ENCODE results near the gene ABCA2. TPM values are rescaled to one million over a fixed set of nuclear protein-coding genes. Genes with fewer than 3 reads are reported as not detected.

ABCA2 gene
- total RNA-seq, 1 donor from 2014 or later, result 2.7 TPM

DNA sequence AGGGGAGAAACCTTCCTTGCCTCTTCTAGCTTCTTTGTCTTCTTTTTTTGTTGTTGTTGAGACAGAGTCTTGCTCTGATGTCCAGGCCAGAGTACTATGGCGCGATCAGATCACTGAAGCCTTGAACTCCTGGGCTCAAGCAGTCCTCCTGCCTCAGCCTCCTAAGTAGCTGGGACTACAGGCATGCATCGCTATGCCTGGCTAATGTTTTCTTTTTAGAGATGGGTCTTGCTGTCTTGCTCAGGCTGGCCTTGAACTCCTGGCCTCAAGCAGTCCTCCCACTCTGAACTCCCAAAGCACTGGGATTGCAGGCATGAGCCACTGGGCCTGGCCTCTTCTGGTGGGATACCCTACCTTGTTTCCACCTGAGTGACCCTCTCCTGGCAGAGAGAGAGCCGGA lies 39.2 kb downstream of the ABCA2 start:
- Mint-ChIP-seq H3K4me3 (no peak overlapping the region), H3K36me3 (no peaks in the 10 kb centered on the region), H3K27ac (no peak overlapping the region)

DNA sequence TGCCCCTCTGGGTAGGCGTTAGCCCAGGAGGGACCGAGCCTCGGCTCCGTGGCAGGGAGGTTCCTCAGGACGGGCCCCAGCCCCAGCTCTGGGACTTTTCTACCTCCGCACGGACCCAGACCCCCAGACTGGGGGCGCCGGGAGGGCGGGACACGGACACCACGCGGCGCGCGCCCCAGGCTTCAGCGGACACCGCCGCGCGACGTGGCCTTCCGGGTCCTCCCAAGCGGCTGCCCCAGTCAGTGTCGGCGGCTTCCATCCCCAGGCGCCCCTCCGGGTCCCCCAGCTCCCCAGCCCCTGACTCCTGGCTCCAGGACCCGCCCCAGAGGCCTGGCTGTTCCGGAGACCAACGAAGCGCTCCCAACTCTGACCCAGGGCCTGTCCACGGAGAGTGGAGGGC lies 42.2 kb downstream of the ABCA2 start:
- H3K36me3 Mint-ChIP-seq, result no peaks in the 10 kb centered on the region
- no peak overlapping the region for H3K4me3 Mint-ChIP-seq
- H4K20me1 ChIP-seq (ENCODE audit: low read depth), result no peaks in the 10 kb centered on the region
- H3K27me3 ChIP-seq, result peaks cover 29% of the 10 kb centered on the region
- no peak overlapping the region for H3K27ac Mint-ChIP-seq
- peaks cover 3% of the 10 kb centered on the region for H3K9me3 Mint-ChIP-seq
- H3K9ac ChIP-seq, result no peak overlapping the region
- no peaks in the 10 kb centered on the region for H3K36me3 ChIP-seq
- H3K9me3 ChIP-seq (ENCODE audit: low read depth), result no peaks in the 10 kb centered on the region
- no peaks in the 10 kb centered on the region for H3K79me2 ChIP-seq (ENCODE audit: low read depth)
- TF ChIP-seq EZH2 (IDR thresholded peaks at IDR 0.05) (no peak), EZH2phosphoT487 (IDR thresholded peaks at IDR 0.05) (no peak)
- TF ChIP-seq, protein P1, sequence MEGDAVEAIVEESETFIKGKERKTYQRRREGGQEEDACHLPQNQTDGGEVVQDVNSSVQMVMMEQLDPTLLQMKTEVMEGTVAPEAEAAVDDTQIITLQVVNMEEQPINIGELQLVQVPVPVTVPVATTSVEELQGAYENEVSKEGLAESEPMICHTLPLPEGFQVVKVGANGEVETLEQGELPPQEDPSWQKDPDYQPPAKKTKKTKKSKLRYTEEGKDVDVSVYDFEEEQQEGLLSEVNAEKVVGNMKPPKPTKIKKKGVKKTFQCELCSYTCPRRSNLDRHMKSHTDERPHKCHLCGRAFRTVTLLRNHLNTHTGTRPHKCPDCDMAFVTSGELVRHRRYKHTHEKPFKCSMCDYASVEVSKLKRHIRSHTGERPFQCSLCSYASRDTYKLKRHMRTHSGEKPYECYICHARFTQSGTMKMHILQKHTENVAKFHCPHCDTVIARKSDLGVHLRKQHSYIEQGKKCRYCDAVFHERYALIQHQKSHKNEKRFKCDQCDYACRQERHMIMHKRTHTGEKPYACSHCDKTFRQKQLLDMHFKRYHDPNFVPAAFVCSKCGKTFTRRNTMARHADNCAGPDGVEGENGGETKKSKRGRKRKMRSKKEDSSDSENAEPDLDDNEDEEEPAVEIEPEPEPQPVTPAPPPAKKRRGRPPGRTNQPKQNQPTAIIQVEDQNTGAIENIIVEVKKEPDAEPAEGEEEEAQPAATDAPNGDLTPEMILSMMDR (IDR thresholded peaks at IDR 0.05), result no peak
- peak overlapping the region; percentile 25 for H3K4me3 ChIP-seq
- H3K4me1 ChIP-seq, result peaks cover 13% of the 10 kb centered on the region
- DNase-seq (ENCODE audit: low spot score), result no peak
- H3F3A ChIP-seq (ENCODE audit: low read depth), result peaks cover 14% of the 10 kb centered on the region
- H2AFZ ChIP-seq (replicated peaks), result no peak overlapping the region
- peak overlapping the region; percentile 67 for H3K4me2 ChIP-seq
- H3K27me3 Mint-ChIP-seq (ENCODE audit: insufficient read depth, low read depth), result peaks cover 8% of the 10 kb centered on the region
- no peak overlapping the region for H3K27ac ChIP-seq
- peaks cover 15% of the 10 kb centered on the region for H3K4me1 Mint-ChIP-seq

More for the DNA sequence above, 39.2 kb downstream of the ABCA2 start:
- Histone ChIP-seq H3K27me3 (peaks cover 38% of the 10 kb centered on the region), H2AFZ (replicated peaks) (no peak overlapping the region), H3K9ac (no peak overlapping the region), H3K4me3 (no peak overlapping the region), H3K79me2 (ENCODE audit: low read depth) (peaks cover 10% of the 10 kb centered on the region), H4K20me1 (ENCODE audit: low read depth) (peaks cover 8% of the 10 kb centered on the region), H3K27ac (no peak overlapping the region), H3F3A (ENCODE audit: low read depth) (peaks cover 20% of the 10 kb centered on the region), H3K4me1 (peaks cover 13% of the 10 kb centered on the region), H3K4me2 (no peak overlapping the region), H3K9me3 (ENCODE audit: low read depth) (no peaks in the 10 kb centered on the region), H3K36me3 (no peaks in the 10 kb centered on the region)
- Mint-ChIP-seq H3K27me3 (ENCODE audit: insufficient read depth, low read depth) (peaks cover 11% of the 10 kb centered on the region), H3K9me3 (peaks cover 3% of the 10 kb centered on the region), H3K4me1 (peaks cover 13% of the 10 kb centered on the region)
- TF ChIP-seq EZH2 (IDR thresholded peaks at IDR 0.05), result no peak
- no peak for TF ChIP-seq EZH2phosphoT487 (IDR thresholded peaks at IDR 0.05)
- no peak for DNase-seq (ENCODE audit: low spot score)

DNA sequence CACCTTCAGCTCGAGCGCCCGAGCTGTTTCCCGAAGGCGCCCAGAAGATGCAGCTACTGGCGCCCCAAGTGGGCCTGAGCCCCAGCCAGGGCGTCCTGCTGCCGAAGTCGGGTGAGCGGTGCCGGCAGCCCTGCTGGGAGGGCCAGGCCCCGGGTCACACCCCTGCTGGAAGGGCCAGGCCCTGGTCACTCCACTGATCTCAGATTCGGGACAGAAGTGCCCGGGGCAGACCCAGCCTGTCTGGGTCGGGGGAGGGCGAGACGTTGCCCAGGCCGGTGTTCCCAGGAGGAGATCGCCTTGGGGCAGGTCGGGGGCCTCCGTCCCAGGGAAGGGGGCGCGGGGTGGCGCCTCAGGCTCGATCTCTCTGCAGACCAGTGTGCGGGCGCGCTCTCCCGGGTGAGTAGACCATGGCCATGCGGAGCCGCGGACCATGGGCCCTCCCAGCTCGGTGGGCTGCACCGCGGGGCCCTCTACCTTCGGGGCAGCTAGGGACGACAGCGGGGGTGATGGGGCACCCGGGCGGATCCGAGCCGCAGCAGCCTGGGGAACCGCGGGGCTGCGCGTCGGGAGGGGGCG lies 42.9 kb downstream of the ABCA2 start:
- Mint-ChIP-seq H3K4me3 (no peak overlapping the region), H3K4me1 (peaks cover 17% of the 10 kb centered on the region), H3K9me3 (no peaks in the 10 kb centered on the region), H3K27ac (no peak overlapping the region), H3K36me3 (no peaks in the 10 kb centered on the region), H3K27me3 (ENCODE audit: insufficient read depth, low read depth) (peaks cover 4% of the 10 kb centered on the region)
- H3K9me3 ChIP-seq (ENCODE audit: low read depth), result no peaks in the 10 kb centered on the region
- H3K4me3 ChIP-seq, result peak overlapping the region; percentile 25
- no peak overlapping the region for H3K9ac ChIP-seq
- peak overlapping the region; percentile 67 for H3K4me2 ChIP-seq
- H3K36me3 ChIP-seq, result no peaks in the 10 kb centered on the region
- no peaks in the 10 kb centered on the region for H4K20me1 ChIP-seq (ENCODE audit: low read depth)
- peaks cover 29% of the 10 kb centered on the region for H3K27me3 ChIP-seq
- H3K27ac ChIP-seq, result no peak overlapping the region
- TF ChIP-seq EZH2phosphoT487 (IDR thresholded peaks at IDR 0.05) (no peak), EZH2 (IDR thresholded peaks at IDR 0.05) (peak; percentile 39)
- TF ChIP-seq, protein P1 (IDR thresholded peaks at IDR 0.05), result no peak
- no peaks in the 10 kb centered on the region for H3K79me2 ChIP-seq (ENCODE audit: low read depth)
- no peak overlapping the region for H2AFZ ChIP-seq (replicated peaks)
- peaks cover 13% of the 10 kb centered on the region for H3K4me1 ChIP-seq
- no peak for DNase-seq (ENCODE audit: low spot score)
- H3F3A ChIP-seq (ENCODE audit: low read depth), result peaks cover 7% of the 10 kb centered on the region

DNA sequence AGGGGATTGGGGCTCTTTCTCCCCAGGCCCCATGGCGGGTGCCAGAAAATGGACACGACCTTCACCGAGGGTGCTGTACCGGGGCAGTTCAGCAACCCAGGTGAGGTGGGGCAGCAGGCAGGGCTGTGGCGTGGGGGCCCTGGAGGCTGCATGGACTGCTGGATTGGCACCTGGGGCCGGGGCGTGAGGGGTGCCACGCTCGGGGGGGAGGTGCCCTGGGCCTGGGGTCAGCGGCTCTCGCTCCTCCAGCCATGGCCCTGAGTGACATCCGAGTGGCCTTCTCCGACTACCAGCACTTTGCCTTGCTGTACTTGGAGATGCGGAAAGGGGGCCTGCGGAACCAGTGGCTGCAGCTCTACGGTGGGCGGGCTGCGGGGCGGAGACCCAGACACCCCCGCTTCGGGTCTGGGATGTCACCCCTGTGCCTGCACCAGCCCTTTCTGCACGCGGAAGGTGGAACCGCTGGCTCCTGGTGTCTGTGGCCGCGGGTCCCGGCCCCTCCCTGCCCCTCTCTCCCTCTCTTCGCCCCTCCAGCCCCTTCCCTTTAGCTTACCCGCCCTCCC lies 43.5 kb downstream of the ABCA2 start:
- Histone ChIP-seq H3K4me2 (peak overlapping the region; percentile 67), H3K4me1 (peaks cover 9% of the 10 kb centered on the region), H2AFZ (replicated peaks) (no peak overlapping the region), H3K36me3 (no peaks in the 10 kb centered on the region), H3K9me3 (ENCODE audit: low read depth) (no peaks in the 10 kb centered on the region), H3K79me2 (ENCODE audit: low read depth) (no peaks in the 10 kb centered on the region), H3K9ac (no peak overlapping the region), H3K27me3 (peaks cover 29% of the 10 kb centered on the region), H4K20me1 (ENCODE audit: low read depth) (no peaks in the 10 kb centered on the region), H3F3A (ENCODE audit: low read depth) (peaks cover 4% of the 10 kb centered on the region), H3K4me3 (no peak overlapping the region), H3K27ac (no peak overlapping the region)
- Mint-ChIP-seq H3K27ac (no peak overlapping the region), H3K36me3 (no peaks in the 10 kb centered on the region), H3K27me3 (ENCODE audit: insufficient read depth, low read depth) (peaks cover 4% of the 10 kb centered on the region), H3K9me3 (no peaks in the 10 kb centered on the region), H3K4me3 (no peak overlapping the region), H3K4me1 (peaks cover 12% of the 10 kb centered on the region)
- TF ChIP-seq, protein P1 (IDR thresholded peaks at IDR 0.05), result no peak
- no peak for TF ChIP-seq EZH2phosphoT487 (IDR thresholded peaks at IDR 0.05)
- TF ChIP-seq EZH2 (IDR thresholded peaks at IDR 0.05), result no peak
- DNase-seq (ENCODE audit: low spot score), result no peak
